H1 (cell line): ENCODE data around the gene TM9SF1. TPM values are rescaled to one million over a fixed set of nuclear protein-coding genes. Genes with fewer than 3 reads are reported as not detected.

Source experiments
- GABPA ChIP-seq: IDR thresholded peaks from 2 replicates; pipeline ENCODE4 v1.6.1; 2011; ENCODE audit warnings: mild to moderate bottlenecking, low read length, moderate library complexity, borderline replicate concordance; ENCODE audit not compliant: insufficient read depth
- NRF1 ChIP-seq: IDR thresholded peaks from 2 replicates; pipeline ENCODE4 v1.6.1; 2011; ENCODE audit warnings: mild to moderate bottlenecking, low read depth, low read length, improper control_type of control experiment
- POU5F1 ChIP-seq: IDR thresholded peaks from 2 replicates; pipeline ENCODE4 v1.6.1; 2011; ENCODE audit warnings: low read depth, mild to moderate bottlenecking, low read length, moderate library complexity
- RXRA ChIP-seq: IDR thresholded peaks from 2 replicates; pipeline ENCODE4 v1.6.1; 2011; ENCODE audit warnings: low read depth, mild to moderate bottlenecking, low read length, moderate library complexity; ENCODE audit not compliant: insufficient read depth
- TAF1 ChIP-seq: IDR thresholded peaks from 2 replicates; pipeline ENCODE4 v1.6.1; 2011; ENCODE audit warnings: mild to moderate bottlenecking, low read depth, low read length
- polyA plus RNA-seq, 7 experiments: library from polyadenylated mRNA; depleted of rRNA in 3 of 7; stranded (reverse) in 5 of 7; unstranded in 2 of 7; fragments of >200 nt in 5 of 7; fragments of 200-250 nt in 2 of 7; gene quantifications; 1 replicate in 5 of 7; 2 replicates in 1 of 7; 4 replicates in 1 of 7; pipeline versions ENCODE4 v1.2.1 to v1.2.3, GENCODE V29; 2011 to 2013; ENCODE audit warnings: missing spikeins in 2 of 7, mixed read lengths in 2 of 7
- total RNA-seq: library from RNA; stranded (reverse); fragmentation: NEBNext Ultra II Directional; extraction: Animal tissue kit (Norgen Biotek cat#: 25700); gene quantifications from 2 replicates; pipeline ENCODE4 v1.2.1, GENCODE V29; 2021
- TF ChIP-seq, protein P1 (sequence below): fragments of 300-600 bp; sonication (generic); IDR thresholded peaks from 2 replicates; pipeline ENCODE4 v1.7.1; 2012; ENCODE audit warnings: low read length, moderate library complexity, mild to moderate bottlenecking, inconsistent platforms; ENCODE audit not compliant: insufficient replicate concordance
- TF ChIP-seq, protein P2 (sequence below): IDR thresholded peaks from 2 replicates; pipeline ENCODE4 v1.6.1; 2012; ENCODE audit warnings: low read length, inconsistent platforms

TM9SF1 gene
- total and polyA plus RNA-seq, 2 of the 8 experiments (the other 6 are each of a cell fraction or from before 2014, with no cell fraction given): 22.2 to 29.2 TPM

DNA sequence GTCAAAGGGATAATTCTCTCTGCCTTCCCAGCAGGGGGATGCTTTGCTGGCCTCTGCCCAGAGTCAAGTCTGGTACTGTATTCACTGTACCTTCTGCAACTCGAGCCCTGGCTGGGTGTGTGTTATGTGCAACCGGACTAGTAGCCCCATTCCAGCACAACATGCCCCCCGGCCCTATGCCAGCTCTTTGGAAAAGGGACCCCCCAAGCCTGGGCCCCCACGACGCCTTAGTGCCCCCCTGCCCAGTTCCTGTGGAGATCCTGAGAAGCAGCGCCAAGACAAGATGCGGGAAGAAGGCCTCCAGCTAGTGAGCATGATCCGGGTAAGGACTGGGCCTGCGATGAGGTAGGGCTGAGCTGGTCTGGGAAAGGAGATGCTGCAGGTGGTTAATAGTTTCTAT is 44.7 kb downstream of the TM9SF1 start (continued):
- TF ChIP-seq, protein P1, sequence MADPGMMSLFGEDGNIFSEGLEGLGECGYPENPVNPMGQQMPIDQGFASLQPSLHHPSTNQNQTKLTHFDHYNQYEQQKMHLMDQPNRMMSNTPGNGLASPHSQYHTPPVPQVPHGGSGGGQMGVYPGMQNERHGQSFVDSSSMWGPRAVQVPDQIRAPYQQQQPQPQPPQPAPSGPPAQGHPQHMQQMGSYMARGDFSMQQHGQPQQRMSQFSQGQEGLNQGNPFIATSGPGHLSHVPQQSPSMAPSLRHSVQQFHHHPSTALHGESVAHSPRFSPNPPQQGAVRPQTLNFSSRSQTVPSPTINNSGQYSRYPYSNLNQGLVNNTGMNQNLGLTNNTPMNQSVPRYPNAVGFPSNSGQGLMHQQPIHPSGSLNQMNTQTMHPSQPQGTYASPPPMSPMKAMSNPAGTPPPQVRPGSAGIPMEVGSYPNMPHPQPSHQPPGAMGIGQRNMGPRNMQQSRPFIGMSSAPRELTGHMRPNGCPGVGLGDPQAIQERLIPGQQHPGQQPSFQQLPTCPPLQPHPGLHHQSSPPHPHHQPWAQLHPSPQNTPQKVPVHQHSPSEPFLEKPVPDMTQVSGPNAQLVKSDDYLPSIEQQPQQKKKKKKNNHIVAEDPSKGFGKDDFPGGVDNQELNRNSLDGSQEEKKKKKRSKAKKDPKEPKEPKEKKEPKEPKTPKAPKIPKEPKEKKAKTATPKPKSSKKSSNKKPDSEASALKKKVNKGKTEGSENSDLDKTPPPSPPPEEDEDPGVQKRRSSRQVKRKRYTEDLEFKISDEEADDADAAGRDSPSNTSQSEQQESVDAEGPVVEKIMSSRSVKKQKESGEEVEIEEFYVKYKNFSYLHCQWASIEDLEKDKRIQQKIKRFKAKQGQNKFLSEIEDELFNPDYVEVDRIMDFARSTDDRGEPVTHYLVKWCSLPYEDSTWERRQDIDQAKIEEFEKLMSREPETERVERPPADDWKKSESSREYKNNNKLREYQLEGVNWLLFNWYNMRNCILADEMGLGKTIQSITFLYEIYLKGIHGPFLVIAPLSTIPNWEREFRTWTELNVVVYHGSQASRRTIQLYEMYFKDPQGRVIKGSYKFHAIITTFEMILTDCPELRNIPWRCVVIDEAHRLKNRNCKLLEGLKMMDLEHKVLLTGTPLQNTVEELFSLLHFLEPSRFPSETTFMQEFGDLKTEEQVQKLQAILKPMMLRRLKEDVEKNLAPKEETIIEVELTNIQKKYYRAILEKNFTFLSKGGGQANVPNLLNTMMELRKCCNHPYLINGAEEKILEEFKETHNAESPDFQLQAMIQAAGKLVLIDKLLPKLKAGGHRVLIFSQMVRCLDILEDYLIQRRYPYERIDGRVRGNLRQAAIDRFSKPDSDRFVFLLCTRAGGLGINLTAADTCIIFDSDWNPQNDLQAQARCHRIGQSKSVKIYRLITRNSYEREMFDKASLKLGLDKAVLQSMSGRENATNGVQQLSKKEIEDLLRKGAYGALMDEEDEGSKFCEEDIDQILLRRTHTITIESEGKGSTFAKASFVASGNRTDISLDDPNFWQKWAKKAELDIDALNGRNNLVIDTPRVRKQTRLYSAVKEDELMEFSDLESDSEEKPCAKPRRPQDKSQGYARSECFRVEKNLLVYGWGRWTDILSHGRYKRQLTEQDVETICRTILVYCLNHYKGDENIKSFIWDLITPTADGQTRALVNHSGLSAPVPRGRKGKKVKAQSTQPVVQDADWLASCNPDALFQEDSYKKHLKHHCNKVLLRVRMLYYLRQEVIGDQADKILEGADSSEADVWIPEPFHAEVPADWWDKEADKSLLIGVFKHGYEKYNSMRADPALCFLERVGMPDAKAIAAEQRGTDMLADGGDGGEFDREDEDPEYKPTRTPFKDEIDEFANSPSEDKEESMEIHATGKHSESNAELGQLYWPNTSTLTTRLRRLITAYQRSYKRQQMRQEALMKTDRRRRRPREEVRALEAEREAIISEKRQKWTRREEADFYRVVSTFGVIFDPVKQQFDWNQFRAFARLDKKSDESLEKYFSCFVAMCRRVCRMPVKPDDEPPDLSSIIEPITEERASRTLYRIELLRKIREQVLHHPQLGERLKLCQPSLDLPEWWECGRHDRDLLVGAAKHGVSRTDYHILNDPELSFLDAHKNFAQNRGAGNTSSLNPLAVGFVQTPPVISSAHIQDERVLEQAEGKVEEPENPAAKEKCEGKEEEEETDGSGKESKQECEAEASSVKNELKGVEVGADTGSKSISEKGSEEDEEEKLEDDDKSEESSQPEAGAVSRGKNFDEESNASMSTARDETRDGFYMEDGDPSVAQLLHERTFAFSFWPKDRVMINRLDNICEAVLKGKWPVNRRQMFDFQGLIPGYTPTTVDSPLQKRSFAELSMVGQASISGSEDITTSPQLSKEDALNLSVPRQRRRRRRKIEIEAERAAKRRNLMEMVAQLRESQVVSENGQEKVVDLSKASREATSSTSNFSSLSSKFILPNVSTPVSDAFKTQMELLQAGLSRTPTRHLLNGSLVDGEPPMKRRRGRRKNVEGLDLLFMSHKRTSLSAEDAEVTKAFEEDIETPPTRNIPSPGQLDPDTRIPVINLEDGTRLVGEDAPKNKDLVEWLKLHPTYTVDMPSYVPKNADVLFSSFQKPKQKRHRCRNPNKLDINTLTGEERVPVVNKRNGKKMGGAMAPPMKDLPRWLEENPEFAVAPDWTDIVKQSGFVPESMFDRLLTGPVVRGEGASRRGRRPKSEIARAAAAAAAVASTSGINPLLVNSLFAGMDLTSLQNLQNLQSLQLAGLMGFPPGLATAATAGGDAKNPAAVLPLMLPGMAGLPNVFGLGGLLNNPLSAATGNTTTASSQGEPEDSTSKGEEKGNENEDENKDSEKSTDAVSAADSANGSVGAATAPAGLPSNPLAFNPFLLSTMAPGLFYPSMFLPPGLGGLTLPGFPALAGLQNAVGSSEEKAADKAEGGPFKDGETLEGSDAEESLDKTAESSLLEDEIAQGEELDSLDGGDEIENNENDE: no peak
- TF ChIP-seq RXRA: no peak
- TF ChIP-seq, protein P2, sequence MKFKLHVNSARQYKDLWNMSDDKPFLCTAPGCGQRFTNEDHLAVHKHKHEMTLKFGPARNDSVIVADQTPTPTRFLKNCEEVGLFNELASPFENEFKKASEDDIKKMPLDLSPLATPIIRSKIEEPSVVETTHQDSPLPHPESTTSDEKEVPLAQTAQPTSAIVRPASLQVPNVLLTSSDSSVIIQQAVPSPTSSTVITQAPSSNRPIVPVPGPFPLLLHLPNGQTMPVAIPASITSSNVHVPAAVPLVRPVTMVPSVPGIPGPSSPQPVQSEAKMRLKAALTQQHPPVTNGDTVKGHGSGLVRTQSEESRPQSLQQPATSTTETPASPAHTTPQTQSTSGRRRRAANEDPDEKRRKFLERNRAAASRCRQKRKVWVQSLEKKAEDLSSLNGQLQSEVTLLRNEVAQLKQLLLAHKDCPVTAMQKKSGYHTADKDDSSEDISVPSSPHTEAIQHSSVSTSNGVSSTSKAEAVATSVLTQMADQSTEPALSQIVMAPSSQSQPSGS: no peak
- TF ChIP-seq NRF1: no peak
- no peak for TF ChIP-seq GABPA
- no peak for TF ChIP-seq TAF1
- TF ChIP-seq POU5F1: no peak
- TF ChIP-seq, all 59 proteins: peak for 0
